Measurements from ENCODE around the gene CHST9.
"Not testable (repeated sequence)": the region's sequence is repeated elsewhere in the genome, so short reads cannot be mapped to it uniquely, and the experiment has no call there.

The CHST9 gene

GRCh38 chr18:27185025-27185763 is at the start of gene CHST9:
CHST9 (minus strand) TSS chr18:27185308; CDS start chr18:27142809, 42,499 bp downstream.
- DNase-seq: no peak

GRCh38 chr18:27232355-27232754 is 47.2 kb upstream of the CHST9 start:
- not testable (repeated sequence) for DNase-seq

GRCh38 chr18:27231671-27232070 is 46.6 kb upstream of the CHST9 start:
- DNase-seq: not testable (repeated sequence)

GRCh38 chr18:27231221-27231620 is 46.1 kb upstream of the CHST9 start:
- DNase-seq: not testable (repeated sequence)

GRCh38 chr18:27227721-27228120 is 42.6 kb upstream of the CHST9 start:
- DNase-seq: no peak

- no peak for DNase-seq
These were observed 41.5 kb upstream of the CHST9 start for GRCh38 chr18:27226556-27227075.

GRCh38 chr18:27225947-27226481 is 40.9 kb upstream of the CHST9 start:
- DNase-seq: no peak

- no peak for DNase-seq
These were observed 38.6 kb upstream of the CHST9 start for GRCh38 chr18:27223526-27224291.

- DNase-seq: no peak
These were observed 29.7 kb upstream of the CHST9 start for GRCh38 chr18:27214831-27215230.

- no peak for DNase-seq
These were observed 28.1 kb upstream of the CHST9 start for GRCh38 chr18:27213123-27213717.

GRCh38 chr18:27211569-27211968 is 26.5 kb upstream of the CHST9 start:
- no peak for DNase-seq

GRCh38 chr18:27206411-27206810 is 21.3 kb upstream of the CHST9 start:
- DNase-seq: no peak

GRCh38 chr18:27202741-27203140 is 17.6 kb upstream of the CHST9 start:
- DNase-seq: no peak

- DNase-seq: no peak
These were observed 12.9 kb upstream of the CHST9 start for GRCh38 chr18:27198036-27198435.

- DNase-seq: no peak
These were observed 3.2 kb upstream of the CHST9 start for GRCh38 chr18:27188309-27188708.

GRCh38 chr18:27185897-27186296 is 789 bp upstream of the CHST9 start:
- no peak for DNase-seq

GRCh38 chr18:27184115-27185024 is 738 bp downstream of the CHST9 start:
- DNase-seq: no peak

GRCh38 chr18:27181726-27182125 is 3.4 kb downstream of the CHST9 start:
- DNase-seq: no peak

GRCh38 chr18:27178424-27178823 is 6.7 kb downstream of the CHST9 start:
- no peak for DNase-seq

GRCh38 chr18:27175914-27176313 is 9.2 kb downstream of the CHST9 start:
- DNase-seq: no peak

- no peak for DNase-seq
These were observed 9.9 kb downstream of the CHST9 start for GRCh38 chr18:27175245-27175644.

GRCh38 chr18:27171993-27172392 is 13.1 kb downstream of the CHST9 start:
- no peak for DNase-seq
